Measurements from ENCODE around the gene CRYBG2. TPM values are rescaled to one million over a fixed set of nuclear protein-coding genes. Genes with fewer than 3 reads are reported as not detected.
A peak's percentile ranks its signal among the peaks of the same experiment; 100 is the strongest.
"Not testable (repeated sequence)": the region's sequence is repeated elsewhere in the genome, so short reads cannot be mapped to it uniquely, and the experiment has no call there.

Gene CRYBG2
- polyA plus RNA-seq, 6 donors from 2014 or later = 0.06 to 1.8 (median 0.70) TPM

DNA sequence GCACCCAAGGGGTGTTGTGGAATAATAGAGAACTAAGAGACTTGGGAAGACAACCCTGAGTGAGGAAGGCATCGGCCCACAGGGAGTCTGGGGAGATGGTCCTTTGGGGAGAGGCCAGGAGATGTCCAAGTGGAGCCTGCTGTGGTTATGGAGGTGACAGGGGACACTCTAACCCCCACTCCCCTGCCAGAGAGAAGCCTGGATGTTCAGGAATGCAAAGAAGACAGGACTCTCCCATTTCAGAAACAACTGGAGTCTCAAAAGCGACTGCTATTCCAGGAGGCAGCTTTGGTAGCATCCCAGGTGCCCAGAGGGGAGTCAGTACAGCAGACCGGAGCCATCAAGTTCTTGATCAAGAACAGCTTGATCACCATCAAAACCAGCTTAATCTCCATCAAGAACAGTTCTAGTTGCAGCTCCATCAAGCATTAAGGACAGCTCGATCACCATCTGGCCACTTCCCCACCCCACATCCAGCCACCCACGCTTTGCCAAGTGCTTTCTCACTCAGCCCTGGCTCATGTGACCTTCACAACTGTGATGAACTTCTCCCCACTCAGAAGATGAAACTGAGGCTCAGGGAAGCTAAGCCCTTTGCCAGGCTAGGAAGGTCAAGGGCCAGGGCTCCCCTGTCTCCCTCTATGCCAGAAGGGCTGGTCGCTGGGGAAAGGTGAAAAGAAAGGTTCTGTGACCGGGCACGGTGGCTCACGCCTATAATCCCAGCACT is 35.4 kb downstream of the CRYBG2 start:
- ATAC-seq (ENCODE audit: low read depth in 2 of 2) = no peak
- H3K27ac Mint-ChIP-seq = peak overlapping the region; percentile 87 to 98 (median 96)
- H3K36me3 Mint-ChIP-seq = peaks cover 21 to 42% of the 10 kb centered on the region in 2 donors
- peaks cover 70 to 86% (median 77%) of the 10 kb centered on the region in 3 donors for H3K4me1 Mint-ChIP-seq
- no peaks in the 10 kb centered on the region for H3K27me3 Mint-ChIP-seq
- H3K9me3 Mint-ChIP-seq = peaks cover 0 to 2% (median 0%) of the 10 kb centered on the region in 7 donors
- DNase-seq = peak; percentile 43
- H3K4me3 Mint-ChIP-seq = peak overlapping the region; percentile 93 to 99 (median 99)

- Mint-ChIP-seq H3K36me3 (peaks cover 17 to 43% of the 10 kb centered on the region in 2 donors), H3K4me3 (peak within 1 kb of the TSS; percentile 93 to 99 (median 99)), H3K9me3 (peaks cover 0 to 5% (median 0%) of the 10 kb centered on the region in 7 donors), H3K4me1 (peaks cover 71 to 86% (median 76%) of the 10 kb centered on the region in 3 donors), H3K27ac (peak within 1 kb of the TSS; percentile 87 to 98 (median 96)), H3K27me3 (no peaks in the 10 kb centered on the region)
- ATAC-seq (ENCODE audit: low read depth in 2 of 2) (peak; percentile 42 to 63), DNase-seq (peak; percentile 70)
These were observed 36.2 kb downstream of the CRYBG2 start, which contains the start of gene CD52 for GRCh38 chr1:26317612-26318337. TSS of gene CD52 (plus strand) at chr1:26317958. CDS start at chr1:26318018, 60 bp downstream.

DNA sequence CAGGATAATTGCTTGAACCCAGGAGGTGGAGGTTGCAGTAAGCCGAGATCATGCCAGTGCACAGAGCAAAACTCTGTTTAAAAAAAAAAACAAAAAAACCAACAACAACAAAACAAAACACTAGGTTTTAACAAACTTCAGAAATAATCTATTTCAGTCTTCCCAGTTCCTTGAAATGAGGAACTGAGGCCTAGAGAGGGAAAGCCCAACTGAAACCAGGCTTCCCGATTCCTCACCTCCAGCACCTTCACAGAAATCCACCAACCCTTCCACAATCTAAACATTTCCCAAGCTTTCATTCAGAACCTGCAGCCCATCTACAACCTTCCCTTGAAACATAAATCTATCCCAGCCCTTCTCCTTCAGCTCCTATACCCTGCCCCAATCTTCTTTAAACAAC is 36.8 kb downstream of the CRYBG2 start:
- Mint-ChIP-seq H3K27me3 (no peaks in the 10 kb centered on the region), H3K36me3 (peaks cover 15 to 43% of the 10 kb centered on the region in 2 donors), H3K9me3 (peaks cover 0 to 5% (median 0%) of the 10 kb centered on the region in 7 donors), H3K4me1 (peaks cover 67 to 82% (median 71%) of the 10 kb centered on the region in 3 donors), H3K27ac (peak overlapping the region; percentile 75 to 98 (median 96)), H3K4me3 (peak overlapping the region; percentile 93 to 99 (median 99))
- ATAC-seq (ENCODE audit: low read depth in 2 of 2) = no peak
- DNase-seq = no peak

DNA sequence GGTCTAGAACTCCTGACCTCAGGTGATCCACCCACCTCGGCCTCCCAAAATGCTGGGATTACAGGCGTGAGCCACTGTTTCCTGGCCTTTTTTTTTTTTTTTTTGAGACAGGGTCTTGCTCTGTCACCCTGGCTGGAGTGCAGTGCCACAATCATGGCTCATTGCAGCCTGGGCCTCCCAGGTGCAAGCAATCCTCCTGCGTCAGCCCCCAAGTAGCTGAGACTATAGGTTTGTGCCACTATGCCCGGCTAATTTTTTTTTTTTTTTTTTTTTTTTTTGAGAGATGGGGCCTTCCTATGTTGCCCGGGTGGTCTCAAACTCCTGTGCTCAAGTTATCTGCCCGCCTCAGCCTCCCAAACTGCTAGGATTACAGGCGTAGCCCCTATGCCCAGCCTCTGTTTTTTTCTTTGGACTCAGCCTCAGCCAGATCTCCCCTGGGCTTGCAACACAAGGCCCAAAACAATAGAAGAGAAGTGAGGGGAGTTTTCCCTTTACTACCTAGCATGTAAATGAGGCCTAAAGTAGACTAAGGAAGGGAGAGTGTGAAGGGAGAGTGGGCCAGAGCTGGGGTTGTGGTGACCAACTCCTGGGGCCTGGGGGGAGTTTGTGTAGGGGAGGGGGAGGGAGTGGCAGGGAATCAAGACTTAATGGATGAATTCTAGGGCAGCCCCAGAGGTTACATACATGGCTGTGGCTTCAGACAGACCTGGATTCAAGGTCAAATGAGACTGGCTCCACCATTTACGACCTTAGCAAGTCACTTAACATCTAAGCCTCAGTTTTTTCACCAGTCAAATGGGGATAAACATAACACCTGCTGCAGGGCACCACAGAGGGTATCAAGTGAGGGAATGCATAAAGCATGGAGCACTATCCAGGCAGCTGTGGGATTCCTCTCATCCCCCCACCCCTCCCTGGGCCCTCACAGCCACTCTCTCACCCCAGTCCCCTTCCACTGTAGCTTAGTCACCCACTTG is 37.8 kb downstream of the CRYBG2 start:
- Mint-ChIP-seq H3K4me3 (peak overlapping the region; percentile 93 to 99 (median 99)), H3K9me3 (peaks cover 0 to 5% (median 0%) of the 10 kb centered on the region in 7 donors), H3K27me3 (no peaks in the 10 kb centered on the region), H3K4me1 (peaks cover 67 to 78% (median 69%) of the 10 kb centered on the region in 3 donors), H3K36me3 (peaks cover 10 to 37% of the 10 kb centered on the region in 2 donors), H3K27ac (peak overlapping the region; percentile 81 to 97 (median 94))
- DNase-seq = no peak
- ATAC-seq (ENCODE audit: low read depth in 2 of 2) = peak; percentile 18 to 37

DNA sequence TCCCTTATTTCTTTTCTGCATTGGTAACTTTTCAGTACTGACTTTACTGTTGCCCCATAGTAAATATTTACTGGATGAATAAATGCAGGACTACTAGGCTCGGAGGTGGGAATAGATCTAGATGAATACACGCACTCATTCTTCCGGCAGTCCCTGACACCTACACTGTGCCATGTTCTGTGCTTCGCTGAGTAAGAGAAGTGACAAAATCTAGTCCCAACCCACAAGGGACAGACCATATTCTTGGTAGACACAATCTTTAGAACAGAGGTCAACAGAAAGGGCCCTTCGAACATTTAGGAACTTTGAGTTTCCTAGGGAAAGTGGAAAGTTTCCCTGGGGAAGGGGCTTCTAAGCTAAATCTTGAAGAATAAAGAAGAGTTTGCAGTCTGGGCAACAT is 39.4 kb downstream of the CRYBG2 start:
- DNase-seq (no peak), ATAC-seq (ENCODE audit: low read depth in 2 of 2) (no peak)
- H3K4me1 Mint-ChIP-seq = peaks cover 56 to 65% (median 57%) of the 10 kb centered on the region in 3 donors
- peak overlapping the region; percentile 87 to 99 (median 97) for H3K4me3 Mint-ChIP-seq
- peaks cover 0 to 5% (median 0%) of the 10 kb centered on the region in 7 donors for H3K9me3 Mint-ChIP-seq
- H3K27ac Mint-ChIP-seq = peak overlapping the region; percentile 93 to 97 (median 95)
- H3K27me3 Mint-ChIP-seq = no peaks in the 10 kb centered on the region
- H3K36me3 Mint-ChIP-seq = peaks cover 7 to 26% of the 10 kb centered on the region in 2 donors

DNA sequence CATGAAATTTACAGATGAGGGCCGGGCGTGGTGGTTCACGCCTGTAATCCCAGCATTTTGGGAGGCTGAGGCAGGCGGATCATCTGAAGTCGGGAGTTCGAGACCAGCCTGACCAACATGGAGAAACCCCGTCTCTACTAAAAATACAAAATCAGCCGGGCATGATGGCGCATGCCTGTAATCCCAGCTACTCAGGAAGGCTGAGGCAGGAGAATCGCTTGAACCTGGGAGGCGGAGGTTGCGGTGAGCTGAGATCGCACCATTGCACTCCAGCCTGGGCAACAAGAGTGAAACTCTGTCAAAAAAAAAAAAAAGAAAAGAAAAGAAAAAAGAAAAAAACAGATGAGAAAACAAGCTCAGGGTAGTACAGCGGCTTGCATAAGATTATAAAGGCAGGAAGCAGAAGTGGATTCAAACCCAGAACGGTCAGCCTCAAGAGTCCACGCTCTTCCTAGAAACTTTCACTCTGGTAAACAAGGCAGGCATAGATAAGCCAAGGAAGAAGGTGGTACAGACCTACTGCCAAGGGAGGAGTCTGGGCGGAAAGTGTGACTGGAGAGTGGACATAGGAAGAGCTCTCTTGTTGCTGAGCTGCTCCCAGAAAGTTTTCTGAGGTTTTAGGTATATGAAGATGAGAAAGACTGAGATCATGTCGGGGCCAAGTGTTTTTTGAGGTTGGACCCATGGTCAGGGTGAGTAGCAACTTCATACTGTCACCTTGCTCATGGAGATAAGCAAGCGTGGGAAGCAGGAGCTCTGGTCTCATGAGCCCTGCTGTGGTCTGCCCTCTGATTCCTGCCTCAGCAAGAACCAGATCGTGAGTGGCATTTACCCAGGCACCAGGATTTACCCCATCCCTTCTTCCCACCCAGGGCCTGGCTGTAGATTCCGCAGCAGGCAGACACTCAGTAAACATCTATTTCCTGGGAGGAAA is 45.7 kb downstream of the CRYBG2 start:
- Mint-ChIP-seq H3K4me3 (peak overlapping the region in 4 of 8 donors; percentile 25 to 99 (median 96)), H3K27ac (peak overlapping the region in 3 of 6 donors; percentile 3 to 95 (median 82)), H3K4me1 (peaks cover 25 to 45% (median 33%) of the 10 kb centered on the region in 3 donors)
- H3K27me3 Mint-ChIP-seq; DNase-seq; ATAC-seq (ENCODE audit: low read depth in 2 of 2); H3K9me3 Mint-ChIP-seq; H3K36me3 Mint-ChIP-seq: not testable (repeated sequence)

DNA sequence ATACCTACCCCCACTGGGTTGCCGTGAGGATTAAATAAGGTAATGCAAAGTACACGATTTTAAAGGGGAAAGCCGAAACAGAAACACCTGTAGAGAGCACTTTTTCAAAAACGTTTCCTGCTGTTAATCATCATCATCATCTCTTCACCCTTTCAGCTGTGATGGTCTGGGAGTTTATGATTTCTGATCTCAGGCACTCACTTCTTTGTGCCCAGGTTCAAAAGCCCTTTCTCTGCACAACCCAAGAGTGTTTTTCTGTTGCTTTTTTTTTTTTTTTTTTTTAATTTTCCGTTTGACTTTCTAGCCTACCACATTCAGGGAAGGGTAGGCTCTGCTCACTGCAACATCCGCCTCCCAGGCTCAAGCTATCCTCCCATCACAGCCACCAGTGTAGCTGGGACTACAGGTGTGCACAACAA is 46.6 kb downstream of the CRYBG2 start:
- Mint-ChIP-seq H3K4me1 (peaks cover 20 to 40% (median 29%) of the 10 kb centered on the region in 3 donors), H3K4me3 (peak overlapping the region; percentile 46 to 99 (median 98)), H3K9me3 (no peaks in the 10 kb centered on the region), H3K36me3 (no peaks in the 10 kb centered on the region), H3K27ac (peak overlapping the region in 4 of 6 donors; percentile 59 to 95 (median 80)), H3K27me3 (no peaks in the 10 kb centered on the region)
- ATAC-seq (ENCODE audit: low read depth in 2 of 2) (no peak), DNase-seq (no peak)

GRCh38 chr1:26306290-26307229 is 47.4 kb downstream of the CRYBG2 start, which contains the start of gene UBXN11:
TSS of gene UBXN11 (minus strand) at chr1:26306636. CDS start at chr1:26302883, 3,753 bp downstream.
- H3K4me3 Mint-ChIP-seq = peak within 1 kb of the TSS; percentile 93 to 99 (median 98)
- no peaks in the 10 kb centered on the region for H3K9me3 Mint-ChIP-seq
- H3K27me3 Mint-ChIP-seq = no peaks in the 10 kb centered on the region
- peak; percentile 93 for DNase-seq
- H3K36me3 Mint-ChIP-seq = no peaks in the 10 kb centered on the region
- ATAC-seq (ENCODE audit: low read depth in 2 of 2) = peak; percentile 100
- H3K4me1 Mint-ChIP-seq = peaks cover 14 to 32% (median 22%) of the 10 kb centered on the region in 3 donors
- peak within 1 kb of the TSS; percentile 95 to 99 (median 98) for H3K27ac Mint-ChIP-seq

DNA sequence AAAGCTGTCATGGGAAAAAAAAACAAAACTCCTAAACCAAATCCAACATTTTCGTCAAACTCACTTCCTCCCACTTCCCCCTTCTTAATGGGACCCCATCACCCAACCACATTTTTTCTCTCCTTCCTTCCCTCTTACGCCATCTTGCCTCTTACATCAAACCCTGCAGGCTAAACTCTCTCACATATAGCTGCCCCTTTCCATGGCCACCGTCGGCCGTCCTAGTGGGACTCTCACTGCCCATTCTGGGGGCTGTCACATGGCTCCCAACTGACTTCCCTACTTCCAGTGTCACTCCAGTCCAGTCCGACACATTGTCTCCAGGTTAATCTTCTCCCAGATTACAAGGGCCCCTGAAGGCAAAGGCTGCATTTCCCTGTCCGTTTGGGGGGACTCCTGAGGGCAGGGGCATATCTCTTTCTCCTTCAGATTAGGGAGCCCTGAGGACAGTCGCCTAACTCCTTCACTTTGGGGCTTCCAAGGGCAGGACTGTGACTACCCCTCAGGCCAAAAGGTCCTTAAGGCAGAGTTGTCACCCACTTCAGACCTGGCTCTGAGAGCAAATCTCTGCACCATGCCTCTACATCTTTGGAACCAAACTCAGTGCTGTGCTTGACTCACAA is 48.2 kb downstream of the CRYBG2 start:
- Mint-ChIP-seq H3K4me1 (peaks cover 16 to 33% (median 29%) of the 10 kb centered on the region in 3 donors), H3K27me3 (no peaks in the 10 kb centered on the region), H3K4me3 (peak overlapping the region; percentile 93 to 99 (median 98)), H3K36me3 (no peaks in the 10 kb centered on the region), H3K9me3 (no peaks in the 10 kb centered on the region), H3K27ac (peak overlapping the region; percentile 95 to 99 (median 98))
- no peak for DNase-seq
- ATAC-seq (ENCODE audit: low read depth in 2 of 2) = no peak

- ATAC-seq (ENCODE audit: low read depth in 2 of 2) (no peak), DNase-seq (no peak)
- Mint-ChIP-seq H3K27me3 (no peaks in the 10 kb centered on the region), H3K4me1 (peaks cover 35 to 56% (median 53%) of the 10 kb centered on the region in 3 donors), H3K36me3 (no peaks in the 10 kb centered on the region), H3K4me3 (peak overlapping the region in 2 of 8 donors; percentile 16 to 27), H3K9me3 (no peaks in the 10 kb centered on the region), H3K27ac (no peak overlapping the region)
These were observed 51.1 kb downstream of the CRYBG2 start for GRCh38 chr1:26302733-26303405.
